Suprapubic skin (tissue), 4 donors: ENCODE data around the gene AQP7.
"Not testable (repeated sequence)": the region's sequence is repeated elsewhere in the genome, so short reads cannot be mapped to it uniquely, and the experiment has no call there.

Experiments used
- CTCF ChIP-seq, 2 donors: fragments of 200-600 bp in 1 of 2; fragments of 450-650 bp in 1 of 2; sonication (generic) in 1 of 2; IDR thresholded peaks; one replicate each; pipeline ENCODE4 v1.5.1; 2016 to 2019; ENCODE audit warnings: antibody characterized with exemption in 2 of 2, mild to moderate bottlenecking in 1 of 2, moderate library complexity in 1 of 2
- EP300 ChIP-seq: sonication (generic); formaldehyde crosslinking; IDR thresholded peaks from one replicate; pipeline ENCODE4 v1.6.1; 2017; ENCODE audit warnings: antibody characterized with exemption
- POLR2A ChIP-seq, 2 donors: fragments of 450-650 bp; IDR thresholded peaks; one replicate each; pipeline ENCODE4 v1.6.1; 2017; ENCODE audit warnings: antibody characterized with exemption in 2 of 2, mild to moderate bottlenecking in 2 of 2, moderate library complexity in 2 of 2
- POLR2AphosphoS5 ChIP-seq, 3 donors: sonication (generic); formaldehyde crosslinking; IDR thresholded peaks; one replicate each; pipeline ENCODE4 v1.6.1; 2017; ENCODE audit warnings: antibody characterized with exemption in 3 of 3

DNA sequence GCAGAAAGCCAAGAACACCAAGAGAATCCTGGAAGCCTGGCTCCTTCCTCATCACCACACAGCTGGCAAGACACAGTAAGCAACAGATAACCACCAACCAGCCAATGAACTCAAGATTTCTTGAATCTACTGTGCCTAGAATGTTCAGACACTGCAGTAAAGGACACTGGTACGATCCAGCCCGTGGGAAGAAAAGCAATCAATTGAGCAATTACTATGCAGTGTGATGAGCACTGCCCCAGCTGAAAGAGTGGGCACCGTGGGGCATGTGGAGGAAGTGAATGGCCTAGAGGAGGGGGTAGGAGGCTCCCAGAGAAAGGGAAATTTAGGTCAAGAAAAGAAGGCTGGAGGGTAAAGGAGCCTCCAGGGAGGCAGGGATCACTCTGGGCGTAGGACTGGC, 4.6 kb downstream of the AQP7 start:
- not testable (repeated sequence) for TF ChIP-seq CTCF (IDR thresholded peaks at IDR 0.05); POLR2A (IDR thresholded peaks at IDR 0.05); EP300; POLR2AphosphoS5 (IDR thresholded peaks at IDR 0.05)
